GM19452 (cell line): ENCODE data around the gene B4GALNT3.

Experiments
- ATAC-seq: cut with Tn5 transposase; IDR thresholded peaks from one replicate; pipeline ENCODE4 v1.9.1; 2021; ENCODE audit not compliant: unreplicated experiment

B4GALNT3 gene

GRCh38 chr12:590206-590750 is 130.5 kb downstream of the B4GALNT3 start:
- ATAC-seq = no peak

GRCh38 chr12:591167-592023 is 131.7 kb downstream of the B4GALNT3 start:
- no peak for ATAC-seq

- no peak for ATAC-seq
These were observed 132.3 kb downstream of the B4GALNT3 start for GRCh38 chr12:592024-592505.

- no peak for ATAC-seq
These were observed 133.9 kb downstream of the B4GALNT3 start for GRCh38 chr12:593396-594270.

GRCh38 chr12:597926-598568 is 138.3 kb downstream of the B4GALNT3 start:
- ATAC-seq = no peak

- ATAC-seq = no peak
These were observed 140.0 kb downstream of the B4GALNT3 start for GRCh38 chr12:599756-600155.

- no peak for ATAC-seq
These were observed 142.4 kb downstream of the B4GALNT3 start for GRCh38 chr12:601976-602699.

- no peak for ATAC-seq
These were observed 142.9 kb downstream of the B4GALNT3 start for GRCh38 chr12:602700-603068.

- no peak for ATAC-seq
These were observed 145.2 kb downstream of the B4GALNT3 start for GRCh38 chr12:604956-605355.

- no peak for ATAC-seq
These were observed 147.8 kb downstream of the B4GALNT3 start for GRCh38 chr12:607541-608001.

GRCh38 chr12:608413-608812 is 148.7 kb downstream of the B4GALNT3 start:
- ATAC-seq = no peak

GRCh38 chr12:608921-609320 is 149.2 kb downstream of the B4GALNT3 start:
- ATAC-seq = no peak

GRCh38 chr12:611721-612120 is 152.0 kb downstream of the B4GALNT3 start:
- ATAC-seq = no peak

GRCh38 chr12:612293-612692 is 152.6 kb downstream of the B4GALNT3 start:
- no peak for ATAC-seq

GRCh38 chr12:612886-613285 is 153.1 kb downstream of the B4GALNT3 start:
- ATAC-seq = no peak
